Measurements from ENCODE around the gene RCSD1.

Gene RCSD1

DNA sequence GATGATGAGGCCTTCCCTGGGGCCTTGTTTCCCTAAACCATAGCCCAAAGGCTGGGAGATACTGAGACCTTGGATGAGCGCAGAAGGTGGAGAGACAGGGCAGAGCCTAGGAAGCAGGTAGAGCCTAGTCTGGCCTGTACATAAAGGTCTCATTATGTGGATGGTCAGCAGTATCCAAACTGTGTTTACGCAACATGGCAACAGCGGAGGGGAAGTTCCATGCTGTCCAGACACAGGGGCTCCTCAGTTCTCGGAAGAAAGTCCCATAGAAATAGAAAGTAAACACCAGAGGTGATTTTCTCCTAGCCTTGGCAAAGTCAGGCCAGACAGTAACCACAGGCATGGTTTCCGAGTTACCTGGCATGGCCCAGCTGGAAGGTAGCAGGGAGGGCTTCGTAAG, 49.7 kb downstream of the RCSD1 start:
- no peak overlapping the region for H4K91ac ChIP-seq (ENCODE audit: low read depth, low read length, poor library complexity)
- no CpG with 5 or more reads among the region's 6 CpGs for WGBS, 2 donors (ENCODE audit: extremely low coverage in 2 of 2, insufficient read length in 2 of 2, insufficient replicate concordance in 1 of 2)

DNA sequence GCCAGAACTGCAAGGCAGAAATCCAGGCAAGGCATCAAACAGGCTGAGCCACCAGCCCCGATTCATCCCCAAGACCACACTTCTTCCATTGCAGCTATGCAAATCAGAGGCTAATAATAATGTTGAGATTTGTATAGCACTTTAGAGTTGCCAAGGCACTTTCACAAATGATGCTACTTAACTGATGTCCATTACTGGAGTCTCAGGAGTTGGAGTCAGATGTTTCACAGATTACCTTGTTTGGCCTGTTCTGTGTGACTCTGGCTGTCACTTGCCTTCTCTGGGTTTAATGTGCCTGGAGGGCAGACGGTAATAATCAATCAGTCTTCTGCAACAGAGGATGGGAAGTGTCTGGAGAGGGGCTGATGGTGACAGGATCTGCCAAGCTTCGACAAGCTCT, 51.0 kb downstream of the RCSD1 start:
- Histone ChIP-seq H3K4me2 (ENCODE audit: insufficient read depth, low read length, poor library complexity, severe bottlenecking) (no peak overlapping the region), H2BK120ac (ENCODE audit: low read depth, low read length) (peak overlapping the region; percentile 11), H3K27ac (replicated peaks; ENCODE audit: low read length) (no peak overlapping the region), H4K8ac (ENCODE audit: low read depth, low read length) (no peak overlapping the region), H2BK15ac (ENCODE audit: low read length) (no peak overlapping the region), H3K79me1 (ENCODE audit: low read depth, low read length) (no peaks in the 10 kb centered on the region), H2BK5ac (ENCODE audit: low read length) (no peak overlapping the region), H2BK12ac (ENCODE audit: low read length) (no peak overlapping the region), H2AK5ac (ENCODE audit: low read depth, low read length) (no peak overlapping the region), H3K14ac (ENCODE audit: low read length) (peak overlapping the region; percentile 3), H3K4me3 (ENCODE audit: low read length in 2 of 2) (no peak overlapping the region), H3K23ac (ENCODE audit: low read depth, low read length, poor library complexity) (no peak overlapping the region), H3K18ac (ENCODE audit: low read length) (no peak overlapping the region), H3K27me3 (ENCODE audit: control insufficient read depth in 3 of 3, insufficient read depth in 3 of 3, low read depth in 1 of 3, low read length in 3 of 3) (peaks cover 0 to 53% (median 0%) of the 10 kb centered on the region in 3 experiments), H2AFZ (ENCODE audit: low read length) (no peak overlapping the region), H3K4ac (ENCODE audit: low read length) (no peak overlapping the region), H3K9me3 (replicated peaks in 1 of 2; ENCODE audit: control insufficient read depth in 2 of 2, insufficient read depth in 1 of 2, low read depth in 1 of 2, low read length in 2 of 2) (no peaks in the 10 kb centered on the region), H3K9ac (ENCODE audit: low read depth, low read length, poor library complexity) (no peak overlapping the region), H3K36me3 (replicated peaks in 1 of 2; ENCODE audit: control insufficient read depth in 2 of 2, insufficient read depth in 2 of 2, low read length in 2 of 2) (no peaks in the 10 kb centered on the region), H4K91ac (ENCODE audit: low read depth, low read length, poor library complexity) (no peak overlapping the region), H3K4me1 (ENCODE audit: control insufficient read depth in 2 of 2, insufficient read depth in 1 of 2, low read depth in 1 of 2, low read length in 2 of 2) (peaks cover 3 to 16% of the 10 kb centered on the region in 2 donors)
- no CpG with 5 or more reads among the region's 3 CpGs for WGBS, 2 donors (ENCODE audit: extremely low coverage in 2 of 2, insufficient read length in 2 of 2, insufficient replicate concordance in 1 of 2)
- no peak for DNase-seq (ENCODE audit: low spot score)

More for the DNA sequence above, 49.7 kb downstream of the RCSD1 start:
- H2BK120ac ChIP-seq (ENCODE audit: low read depth, low read length) = no peak overlapping the region
- no peaks in the 10 kb centered on the region for H3K36me3 ChIP-seq (replicated peaks in 1 of 2; ENCODE audit: control insufficient read depth in 2 of 2, insufficient read depth in 2 of 2, low read length in 2 of 2)
- H3K23ac ChIP-seq (ENCODE audit: low read depth, low read length, poor library complexity) = no peak overlapping the region
- no peak overlapping the region for H3K4me3 ChIP-seq (ENCODE audit: low read length in 2 of 2)
- H3K4ac ChIP-seq (ENCODE audit: low read length) = no peak overlapping the region
- no peak overlapping the region for H2BK15ac ChIP-seq (ENCODE audit: low read length)
- H2AK5ac ChIP-seq (ENCODE audit: low read depth, low read length) = no peak overlapping the region
- no peak overlapping the region for H2AFZ ChIP-seq (ENCODE audit: low read length)
- no peak overlapping the region for H4K8ac ChIP-seq (ENCODE audit: low read depth, low read length)
- H2BK5ac ChIP-seq (ENCODE audit: low read length) = no peak overlapping the region
- H3K27ac ChIP-seq (replicated peaks; ENCODE audit: low read length) = no peak overlapping the region
- H3K9ac ChIP-seq (ENCODE audit: low read depth, low read length, poor library complexity) = no peak overlapping the region
- no peak overlapping the region for H2BK12ac ChIP-seq (ENCODE audit: low read length)
- H3K79me1 ChIP-seq (ENCODE audit: low read depth, low read length) = no peaks in the 10 kb centered on the region
- no peak overlapping the region for H3K4me2 ChIP-seq (ENCODE audit: insufficient read depth, low read length, poor library complexity, severe bottlenecking)
- peaks cover 0 to 43% (median 0%) of the 10 kb centered on the region in 3 experiments for H3K27me3 ChIP-seq (ENCODE audit: control insufficient read depth in 3 of 3, insufficient read depth in 3 of 3, low read depth in 1 of 3, low read length in 3 of 3)
- H3K4me1 ChIP-seq (ENCODE audit: control insufficient read depth in 2 of 2, insufficient read depth in 1 of 2, low read depth in 1 of 2, low read length in 2 of 2) = peaks cover 3 to 15% of the 10 kb centered on the region in 2 donors
- DNase-seq (ENCODE audit: low spot score) = no peak
- H3K9me3 ChIP-seq (replicated peaks in 1 of 2; ENCODE audit: control insufficient read depth in 2 of 2, insufficient read depth in 1 of 2, low read depth in 1 of 2, low read length in 2 of 2) = no peaks in the 10 kb centered on the region
- no peak overlapping the region for H3K18ac ChIP-seq (ENCODE audit: low read length)
- H3K14ac ChIP-seq (ENCODE audit: low read length) = no peak overlapping the region

DNA sequence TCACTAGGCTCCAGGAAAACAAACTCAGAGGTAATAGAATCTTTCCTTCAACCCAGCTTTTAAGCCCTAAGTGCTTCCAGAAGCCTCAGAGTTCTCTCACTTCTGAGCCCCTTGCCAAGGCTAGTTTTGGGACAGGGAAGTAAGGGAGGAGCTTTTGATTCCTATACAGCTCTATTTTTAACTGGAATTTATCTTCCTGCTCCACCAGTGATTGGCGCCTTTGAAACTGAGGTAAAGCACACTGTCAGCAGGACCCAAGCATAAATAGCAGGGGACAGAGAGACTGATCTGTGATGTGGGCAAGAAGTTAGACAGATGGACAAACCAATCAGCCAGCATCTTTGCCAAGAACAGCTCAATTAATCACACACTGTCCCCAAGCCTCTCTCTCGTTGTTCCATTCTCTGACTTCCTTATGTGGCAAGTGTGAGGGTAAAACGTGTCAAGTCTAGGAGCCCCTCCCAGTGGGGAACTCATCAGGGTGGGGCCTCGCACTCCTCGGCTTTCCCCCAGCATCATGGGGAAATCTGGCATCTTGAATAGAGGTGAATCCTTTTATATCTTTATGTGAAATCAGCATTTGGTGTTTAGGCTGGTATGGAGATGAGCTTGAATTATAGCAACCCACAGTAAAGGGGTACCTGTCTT, 51.5 kb downstream of the RCSD1 start:
- Histone ChIP-seq H3K27me3 (ENCODE audit: control insufficient read depth in 3 of 3, insufficient read depth in 3 of 3, low read depth in 1 of 3, low read length in 3 of 3) (peaks cover 0 to 57% (median 0%) of the 10 kb centered on the region in 3 experiments), H3K9ac (ENCODE audit: low read depth, low read length, poor library complexity) (no peak overlapping the region), H3K79me1 (ENCODE audit: low read depth, low read length) (no peaks in the 10 kb centered on the region), H3K27ac (replicated peaks; ENCODE audit: low read length) (no peak overlapping the region), H3K4ac (ENCODE audit: low read length) (no peak overlapping the region), H3K9me3 (replicated peaks in 1 of 2; ENCODE audit: control insufficient read depth in 2 of 2, insufficient read depth in 1 of 2, low read depth in 1 of 2, low read length in 2 of 2) (no peaks in the 10 kb centered on the region), H2BK15ac (ENCODE audit: low read length) (no peak overlapping the region), H4K91ac (ENCODE audit: low read depth, low read length, poor library complexity) (no peak overlapping the region), H3K4me1 (ENCODE audit: control insufficient read depth in 2 of 2, insufficient read depth in 1 of 2, low read depth in 1 of 2, low read length in 2 of 2) (peaks cover 3 to 16% of the 10 kb centered on the region in 2 donors), H2BK12ac (ENCODE audit: low read length) (no peak overlapping the region), H2BK120ac (ENCODE audit: low read depth, low read length) (no peak overlapping the region), H3K23ac (ENCODE audit: low read depth, low read length, poor library complexity) (no peak overlapping the region), H3K4me2 (ENCODE audit: insufficient read depth, low read length, poor library complexity, severe bottlenecking) (no peak overlapping the region), H2AFZ (ENCODE audit: low read length) (no peak overlapping the region), H3K4me3 (ENCODE audit: low read length in 2 of 2) (no peak overlapping the region), H2AK5ac (ENCODE audit: low read depth, low read length) (no peak overlapping the region), H2BK5ac (ENCODE audit: low read length) (no peak overlapping the region), H3K36me3 (replicated peaks in 1 of 2; ENCODE audit: control insufficient read depth in 2 of 2, insufficient read depth in 2 of 2, low read length in 2 of 2) (no peaks in the 10 kb centered on the region), H3K18ac (ENCODE audit: low read length) (no peak overlapping the region), H3K14ac (ENCODE audit: low read length) (no peak overlapping the region), H4K8ac (ENCODE audit: low read depth, low read length) (no peak overlapping the region)
- no peak for DNase-seq (ENCODE audit: low spot score)
- WGBS, 2 donors (ENCODE audit: extremely low coverage in 2 of 2, insufficient read length in 2 of 2, insufficient replicate concordance in 1 of 2) = no CpG with 5 or more reads among the region's 5 CpGs

DNA sequence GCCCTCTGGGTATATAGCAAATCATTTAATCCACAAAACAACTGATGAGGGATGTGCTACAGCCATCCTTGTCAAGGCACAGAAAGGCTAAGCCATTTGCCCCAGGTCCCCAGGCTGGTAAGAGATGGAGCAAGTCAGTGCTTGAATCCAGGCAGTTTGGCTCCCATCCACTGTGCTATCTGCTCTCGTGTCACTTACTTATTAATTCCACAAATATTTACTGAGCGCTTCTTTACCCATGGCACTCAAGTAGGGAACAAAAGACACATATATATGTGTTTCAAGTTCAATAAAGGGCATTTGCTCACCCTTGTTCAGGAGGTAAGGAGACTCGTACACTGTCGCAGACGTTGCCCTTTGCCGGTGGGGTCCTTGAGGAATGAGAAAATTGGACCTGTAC, 53.2 kb downstream of the RCSD1 start:
- Histone ChIP-seq H3K4me1 (ENCODE audit: control insufficient read depth in 2 of 2, insufficient read depth in 1 of 2, low read depth in 1 of 2, low read length in 2 of 2) (peaks cover 6 to 18% of the 10 kb centered on the region in 2 donors), H3K79me1 (ENCODE audit: low read depth, low read length) (no peaks in the 10 kb centered on the region), H2BK5ac (ENCODE audit: low read length) (no peak overlapping the region), H2BK12ac (ENCODE audit: low read length) (no peak overlapping the region), H4K91ac (ENCODE audit: low read depth, low read length, poor library complexity) (no peak overlapping the region), H3K4me2 (ENCODE audit: insufficient read depth, low read length, poor library complexity, severe bottlenecking) (no peak overlapping the region), H3K14ac (ENCODE audit: low read length) (no peak overlapping the region), H3K4ac (ENCODE audit: low read length) (no peak overlapping the region), H2BK15ac (ENCODE audit: low read length) (no peak overlapping the region), H4K8ac (ENCODE audit: low read depth, low read length) (no peak overlapping the region), H3K27ac (replicated peaks; ENCODE audit: low read length) (no peak overlapping the region), H3K36me3 (replicated peaks in 1 of 2; ENCODE audit: control insufficient read depth in 2 of 2, insufficient read depth in 2 of 2, low read length in 2 of 2) (no peaks in the 10 kb centered on the region), H3K4me3 (ENCODE audit: low read length in 2 of 2) (no peak overlapping the region), H2BK120ac (ENCODE audit: low read depth, low read length) (no peak overlapping the region), H2AK5ac (ENCODE audit: low read depth, low read length) (no peak overlapping the region), H3K27me3 (ENCODE audit: control insufficient read depth in 3 of 3, insufficient read depth in 3 of 3, low read depth in 1 of 3, low read length in 3 of 3) (peaks cover 0 to 59% (median 0%) of the 10 kb centered on the region in 3 experiments), H3K9me3 (replicated peaks in 1 of 2; ENCODE audit: control insufficient read depth in 2 of 2, insufficient read depth in 1 of 2, low read depth in 1 of 2, low read length in 2 of 2) (no peaks in the 10 kb centered on the region), H3K9ac (ENCODE audit: low read depth, low read length, poor library complexity) (no peak overlapping the region), H2AFZ (ENCODE audit: low read length) (peak overlapping the region; percentile 71), H3K23ac (ENCODE audit: low read depth, low read length, poor library complexity) (no peak overlapping the region), H3K18ac (ENCODE audit: low read length) (peak overlapping the region; percentile 30)
- no peak for DNase-seq (ENCODE audit: low spot score)
- no CpG with 5 or more reads among the region's 6 CpGs for WGBS, 2 donors (ENCODE audit: extremely low coverage in 2 of 2, insufficient read length in 2 of 2, insufficient replicate concordance in 1 of 2)
